Calu3 (cell line): ENCODE measurements around the gene TCEA2. TPM values are rescaled to one million over a fixed set of nuclear protein-coding genes. Genes with fewer than 3 reads are reported as not detected.

ENCODE experiments used
- BruUV-seq: library from RNA; stranded (reverse); fragments of 400-500 nt; replicated peaks from 2 replicates; lab custom pipeline; 2021; lab: Mats Ljungman, UMichigan
- CTCF ChIA-PET: fragments of 300-600 bp; sonication (Branson Sonifier 250); formaldehyde crosslinking; loops from one replicate; lab custom pipeline; 2022; ENCODE audit warnings: antibody characterized with exemption; lab: Charles Lee
- DNase-seq: peaks from one replicate; pipeline ENCODE4 v3.0.0; 2022
- H3K27ac Mint-ChIP-seq: one replicate; pipeline ENCODE4 v1.8.0; 2022; ENCODE audit warnings: mixed read lengths; ENCODE audit not compliant: unreplicated experiment
- H3K27me3 Mint-ChIP-seq: one replicate; pipeline ENCODE4 v1.8.0; 2022; ENCODE audit warnings: mixed read lengths; ENCODE audit not compliant: unreplicated experiment
- H3K36me3 Mint-ChIP-seq: one replicate; pipeline ENCODE4 v1.8.0; 2022; ENCODE audit warnings: mild to moderate bottlenecking, moderate library complexity, mixed read lengths; ENCODE audit not compliant: insufficient read depth, unreplicated experiment
- H3K4me1 Mint-ChIP-seq: one replicate; pipeline ENCODE4 v1.8.0; 2022; ENCODE audit warnings: mild to moderate bottlenecking, low read depth, mixed read lengths; ENCODE audit not compliant: unreplicated experiment
- H3K4me3 Mint-ChIP-seq: one replicate; pipeline ENCODE4 v1.8.0; 2022; ENCODE audit warnings: mild to moderate bottlenecking, low read depth, moderate library complexity, mixed read lengths; ENCODE audit not compliant: unreplicated experiment
- H3K9me3 Mint-ChIP-seq: one replicate; pipeline ENCODE4 v1.8.0; 2022; ENCODE audit warnings: low read depth, mixed read lengths; ENCODE audit not compliant: unreplicated experiment
- CTCF ChIP-seq: fragments of 200-600 bp; IDR thresholded peaks from one replicate; pipeline ENCODE4 v1.8.0; 2022; ENCODE audit warnings: antibody characterized with exemption; ENCODE audit not compliant: unreplicated experiment
- intact Hi-C: fragments of 100-400 bp; cut with micrococcal nuclease; formaldehyde crosslinking; loops from one replicate; pipeline ENCODE4 v1.10.0; 2022; ENCODE audit not compliant: unreplicated experiment
- total RNA-seq: library from RNA; stranded (reverse); gene quantifications from 2 replicates; pipeline ENCODE4 v1.2.3, GENCODE V29; 2022

The TCEA2 gene
- total RNA-seq, 1 experiment from 2014 or later = 39.9 TPM

- peaks cover 5% of the 10 kb centered on the region for H3K36me3 Mint-ChIP-seq
- no peaks in the 10 kb centered on the region for H3K4me1 Mint-ChIP-seq
- intact Hi-C loops = no loop called here
- no TSS peak for BruUV-seq
- no peak within 1 kb of the TSS for H3K27ac Mint-ChIP-seq
- H3K4me3 Mint-ChIP-seq = no peak within 1 kb of the TSS
- peaks cover 94% of the 10 kb centered on the region for H3K27me3 Mint-ChIP-seq
- CTCF ChIA-PET = interaction anchor here (0.6 kb wide), 1 partner anchor 1568 kb away, joined by 11 read pairs; no protein-coding TSS in a partner anchor
- no peak for TF ChIP-seq CTCF
- no peaks in the 10 kb centered on the region for H3K9me3 Mint-ChIP-seq
- DNase-seq = no peak
Observed at GRCh38 chr20:64106981-64107735, 44.2 kb downstream of the TCEA2 start, which contains the start of gene NPBWR2. NPBWR2 (minus strand) TSS chr20:64107565; CDS start chr20:64106831, 734 bp downstream.

- H3K27me3 Mint-ChIP-seq = peaks cover 94% of the 10 kb centered on the region
- no peaks in the 10 kb centered on the region for H3K9me3 Mint-ChIP-seq
- H3K4me3 Mint-ChIP-seq = no peak overlapping the region
- no peak for DNase-seq
- H3K36me3 Mint-ChIP-seq = peaks cover 5% of the 10 kb centered on the region
- intact Hi-C loops = no loop called here
- no peaks in the 10 kb centered on the region for H3K4me1 Mint-ChIP-seq
- H3K27ac Mint-ChIP-seq = no peak overlapping the region
- CTCF ChIA-PET = interaction anchor here (0.6 kb wide), 1 partner anchor 476 kb away, joined by 4 read pairs; no protein-coding TSS in a partner anchor
- BruUV-seq = no TSS peak
- no peak for TF ChIP-seq CTCF
Observed at GRCh38 chr20:64107736-64108457, 44.9 kb downstream of the TCEA2 start.

GRCh38 chr20:64108731-64109681 is 46.0 kb downstream of the TCEA2 start:
- Mint-ChIP-seq H3K9me3 (no peaks in the 10 kb centered on the region), H3K36me3 (peaks cover 5% of the 10 kb centered on the region), H3K4me3 (no peak overlapping the region), H3K4me1 (no peaks in the 10 kb centered on the region), H3K27ac (no peak overlapping the region), H3K27me3 (peaks cover 94% of the 10 kb centered on the region)
- TF ChIP-seq CTCF = no peak
- CTCF ChIA-PET = no interaction called here
- no TSS peak for BruUV-seq
- intact Hi-C loops = no loop called here
- DNase-seq = no peak

- DNase-seq = no peak
- peaks cover 5% of the 10 kb centered on the region for H3K36me3 Mint-ChIP-seq
- H3K9me3 Mint-ChIP-seq = no peaks in the 10 kb centered on the region
- no TSS peak for BruUV-seq
- peaks cover 94% of the 10 kb centered on the region for H3K27me3 Mint-ChIP-seq
- no peak for TF ChIP-seq CTCF
- CTCF ChIA-PET = no interaction called here
- no peaks in the 10 kb centered on the region for H3K4me1 Mint-ChIP-seq
- no peak overlapping the region for H3K4me3 Mint-ChIP-seq
- intact Hi-C loops = no loop called here
- no peak overlapping the region for H3K27ac Mint-ChIP-seq
Observed at GRCh38 chr20:64109831-64110391, 46.9 kb downstream of the TCEA2 start.
